Measurements from ENCODE around the gene RNF19B.

DNA sequence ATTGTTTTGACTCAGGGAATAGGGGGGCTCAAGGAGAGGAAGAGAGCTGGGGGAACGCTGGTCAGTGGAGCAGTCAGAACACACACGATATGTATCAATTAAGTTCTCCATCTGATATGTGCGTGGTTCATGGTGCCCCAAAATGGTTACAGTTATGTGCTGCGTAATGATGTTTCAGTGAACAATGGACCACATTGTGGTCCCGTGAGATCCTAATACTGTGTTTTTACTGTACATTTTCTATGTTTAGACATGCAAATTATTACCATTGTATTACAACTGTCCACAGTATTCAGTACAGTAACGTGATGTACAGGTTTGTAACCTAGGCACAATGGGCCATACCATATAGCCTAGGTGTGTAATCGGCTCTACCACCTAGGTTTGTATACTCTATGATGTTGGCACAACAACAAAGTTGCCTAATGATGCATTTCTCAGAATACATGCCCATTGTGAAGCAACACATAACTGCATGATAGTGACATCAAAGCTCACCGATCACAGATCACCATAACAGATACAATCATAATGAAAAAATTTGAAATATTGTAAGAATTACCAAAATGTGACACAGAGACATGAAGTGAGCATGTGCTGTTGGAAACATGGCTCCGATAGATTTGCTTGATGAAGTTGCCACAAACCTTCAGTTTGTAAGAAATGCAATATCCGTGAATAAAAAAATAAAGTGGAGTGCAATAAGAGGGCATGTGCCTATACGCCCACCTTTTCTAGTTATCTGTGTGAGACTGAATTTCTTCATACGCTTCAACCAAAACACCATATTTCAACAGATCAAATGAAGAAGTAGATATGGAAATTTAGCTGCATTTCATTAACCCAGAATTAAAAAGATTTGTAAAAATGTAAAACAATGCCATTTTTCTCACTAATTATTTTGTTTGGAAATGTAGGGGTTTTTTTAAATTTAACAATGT is 48.6 kb downstream of the RNF19B start:
- TF ChIP-seq, protein P1, sequence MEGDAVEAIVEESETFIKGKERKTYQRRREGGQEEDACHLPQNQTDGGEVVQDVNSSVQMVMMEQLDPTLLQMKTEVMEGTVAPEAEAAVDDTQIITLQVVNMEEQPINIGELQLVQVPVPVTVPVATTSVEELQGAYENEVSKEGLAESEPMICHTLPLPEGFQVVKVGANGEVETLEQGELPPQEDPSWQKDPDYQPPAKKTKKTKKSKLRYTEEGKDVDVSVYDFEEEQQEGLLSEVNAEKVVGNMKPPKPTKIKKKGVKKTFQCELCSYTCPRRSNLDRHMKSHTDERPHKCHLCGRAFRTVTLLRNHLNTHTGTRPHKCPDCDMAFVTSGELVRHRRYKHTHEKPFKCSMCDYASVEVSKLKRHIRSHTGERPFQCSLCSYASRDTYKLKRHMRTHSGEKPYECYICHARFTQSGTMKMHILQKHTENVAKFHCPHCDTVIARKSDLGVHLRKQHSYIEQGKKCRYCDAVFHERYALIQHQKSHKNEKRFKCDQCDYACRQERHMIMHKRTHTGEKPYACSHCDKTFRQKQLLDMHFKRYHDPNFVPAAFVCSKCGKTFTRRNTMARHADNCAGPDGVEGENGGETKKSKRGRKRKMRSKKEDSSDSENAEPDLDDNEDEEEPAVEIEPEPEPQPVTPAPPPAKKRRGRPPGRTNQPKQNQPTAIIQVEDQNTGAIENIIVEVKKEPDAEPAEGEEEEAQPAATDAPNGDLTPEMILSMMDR (IDR thresholded peaks at IDR 0.05; ENCODE audit: low read depth, low read length): no peak
- TF ChIP-seq EZH2phosphoT487 (IDR thresholded peaks at IDR 0.05; ENCODE audit: low read depth): no peak

All from OCI-LY3 (cell line).